ENCODE results near the gene DRGX. TPM values are rescaled to one million over a fixed set of nuclear protein-coding genes. Genes with fewer than 3 reads are reported as not detected.

Gene DRGX
- total RNA-seq, 2 donors from 2014 or later = not detected

- H3K4me1 ChIP-seq (ENCODE audit: control insufficient read depth in 1 of 2, low read depth in 2 of 2) = no peaks in the 10 kb centered on the region
- H3K27ac ChIP-seq = no peak overlapping the region
- TF ChIP-seq, protein P1, sequence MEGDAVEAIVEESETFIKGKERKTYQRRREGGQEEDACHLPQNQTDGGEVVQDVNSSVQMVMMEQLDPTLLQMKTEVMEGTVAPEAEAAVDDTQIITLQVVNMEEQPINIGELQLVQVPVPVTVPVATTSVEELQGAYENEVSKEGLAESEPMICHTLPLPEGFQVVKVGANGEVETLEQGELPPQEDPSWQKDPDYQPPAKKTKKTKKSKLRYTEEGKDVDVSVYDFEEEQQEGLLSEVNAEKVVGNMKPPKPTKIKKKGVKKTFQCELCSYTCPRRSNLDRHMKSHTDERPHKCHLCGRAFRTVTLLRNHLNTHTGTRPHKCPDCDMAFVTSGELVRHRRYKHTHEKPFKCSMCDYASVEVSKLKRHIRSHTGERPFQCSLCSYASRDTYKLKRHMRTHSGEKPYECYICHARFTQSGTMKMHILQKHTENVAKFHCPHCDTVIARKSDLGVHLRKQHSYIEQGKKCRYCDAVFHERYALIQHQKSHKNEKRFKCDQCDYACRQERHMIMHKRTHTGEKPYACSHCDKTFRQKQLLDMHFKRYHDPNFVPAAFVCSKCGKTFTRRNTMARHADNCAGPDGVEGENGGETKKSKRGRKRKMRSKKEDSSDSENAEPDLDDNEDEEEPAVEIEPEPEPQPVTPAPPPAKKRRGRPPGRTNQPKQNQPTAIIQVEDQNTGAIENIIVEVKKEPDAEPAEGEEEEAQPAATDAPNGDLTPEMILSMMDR (IDR thresholded peaks at IDR 0.05) = no peak
- no peak for ATAC-seq (ENCODE audit: insufficient number of reproducible peaks, low FRiP score, low read depth)
- no peaks in the 10 kb centered on the region for H3K9me3 ChIP-seq
- DNase-seq (ENCODE audit: low spot score) = no peak
- H3K36me3 ChIP-seq = no peaks in the 10 kb centered on the region
- H3K27me3 ChIP-seq (replicated peaks; ENCODE audit: insufficient read depth) = no peaks in the 10 kb centered on the region
- no peak overlapping the region for H3K4me3 ChIP-seq
These were observed 22.4 kb upstream of the DRGX start for GRCh38 chr10:49418328-49418727.

DNA sequence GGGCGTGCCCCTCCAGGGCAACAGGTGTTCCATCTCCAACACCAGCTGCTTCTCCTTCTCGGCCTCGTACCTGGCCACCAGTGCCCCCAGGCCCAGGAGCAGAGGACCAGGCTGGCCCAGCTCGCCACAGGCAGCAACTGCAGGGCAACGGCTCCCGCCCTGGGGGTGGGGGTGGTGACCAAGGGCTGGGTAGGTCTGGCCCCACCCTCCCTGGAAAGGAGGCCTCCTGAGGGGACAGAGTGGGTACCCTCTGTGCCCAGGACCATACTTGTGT is 22.1 kb upstream of the DRGX start:
- TF ChIP-seq, protein P1 (IDR thresholded peaks at IDR 0.05) = no peak
- Histone ChIP-seq H3K4me1 (ENCODE audit: control insufficient read depth in 1 of 2, low read depth in 2 of 2) (no peaks in the 10 kb centered on the region), H3K9me3 (no peaks in the 10 kb centered on the region), H3K27ac (no peak overlapping the region), H3K27me3 (replicated peaks; ENCODE audit: insufficient read depth) (no peaks in the 10 kb centered on the region), H3K4me3 (no peak overlapping the region), H3K36me3 (no peaks in the 10 kb centered on the region)
- no peak for ATAC-seq (ENCODE audit: insufficient number of reproducible peaks, low FRiP score, low read depth)
- no peak for DNase-seq (ENCODE audit: low spot score)

- no peaks in the 10 kb centered on the region for H3K27me3 ChIP-seq (replicated peaks; ENCODE audit: insufficient read depth)
- H3K36me3 ChIP-seq = no peaks in the 10 kb centered on the region
- no peak for DNase-seq (ENCODE audit: low spot score)
- H3K4me3 ChIP-seq = no peak overlapping the region
- no peak overlapping the region for H3K27ac ChIP-seq
- ATAC-seq (ENCODE audit: insufficient number of reproducible peaks, low FRiP score, low read depth) = no peak
- no peaks in the 10 kb centered on the region for H3K9me3 ChIP-seq
- H3K4me1 ChIP-seq (ENCODE audit: control insufficient read depth in 1 of 2, low read depth in 2 of 2) = no peaks in the 10 kb centered on the region
- TF ChIP-seq, protein P1 (IDR thresholded peaks at IDR 0.05) = no peak
These were observed 21.6 kb upstream of the DRGX start for GRCh38 chr10:49417311-49418052.

DNA sequence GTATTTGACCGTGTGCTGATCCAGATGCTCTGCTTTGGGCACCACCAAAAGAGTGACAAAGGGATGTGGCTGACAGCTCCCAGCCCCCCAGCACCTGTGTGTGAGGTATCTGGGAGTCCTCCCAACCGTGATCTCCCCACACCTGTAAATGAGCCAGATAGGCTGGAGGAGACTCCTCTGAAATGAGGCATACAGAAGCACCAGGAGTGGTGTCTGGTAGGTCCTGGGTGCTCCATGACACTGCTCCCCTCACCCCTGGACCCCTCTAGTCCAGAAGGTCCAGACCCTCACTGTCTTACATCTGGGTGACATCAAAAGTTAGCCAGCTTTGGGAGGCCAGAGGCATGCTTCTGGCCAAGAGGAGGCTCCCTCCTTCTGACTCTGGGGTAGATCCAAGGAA is 20.0 kb upstream of the DRGX start:
- H3K9me3 ChIP-seq = no peaks in the 10 kb centered on the region
- no peaks in the 10 kb centered on the region for H3K36me3 ChIP-seq
- ATAC-seq (ENCODE audit: insufficient number of reproducible peaks, low FRiP score, low read depth) (no peak), DNase-seq (ENCODE audit: low spot score) (no peak)
- TF ChIP-seq, protein P1 (IDR thresholded peaks at IDR 0.05) = no peak
- no peak overlapping the region for H3K4me3 ChIP-seq
- H3K4me1 ChIP-seq (ENCODE audit: control insufficient read depth in 1 of 2, low read depth in 2 of 2) = no peaks in the 10 kb centered on the region
- no peaks in the 10 kb centered on the region for H3K27me3 ChIP-seq (replicated peaks; ENCODE audit: insufficient read depth)
- H3K27ac ChIP-seq = no peak overlapping the region

DNA sequence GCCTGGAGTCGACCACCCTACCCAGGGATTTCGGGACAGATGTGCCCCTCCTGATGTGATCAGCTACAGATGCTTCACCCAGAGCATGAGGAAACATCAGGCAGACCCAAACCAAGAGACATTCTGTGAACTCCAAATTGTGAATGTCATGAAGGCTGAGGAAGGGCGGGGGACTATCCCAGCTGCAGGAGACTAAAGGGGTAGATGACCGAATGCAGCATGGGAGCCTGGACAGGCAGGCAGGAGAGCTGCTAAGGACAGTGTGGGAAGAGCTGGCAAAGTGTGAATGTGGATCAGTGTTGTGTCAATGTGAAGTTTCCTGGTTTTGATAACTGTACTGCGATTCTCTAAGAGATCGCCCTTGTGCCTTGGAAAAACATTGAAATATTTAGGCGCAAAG is 19.2 kb upstream of the DRGX start:
- H3K9me3 ChIP-seq = no peaks in the 10 kb centered on the region
- no peaks in the 10 kb centered on the region for H3K27me3 ChIP-seq (replicated peaks; ENCODE audit: insufficient read depth)
- no peaks in the 10 kb centered on the region for H3K36me3 ChIP-seq
- no peak for DNase-seq (ENCODE audit: low spot score)
- H3K4me3 ChIP-seq = no peak overlapping the region
- TF ChIP-seq, protein P1 (IDR thresholded peaks at IDR 0.05) = no peak
- no peak for ATAC-seq (ENCODE audit: insufficient number of reproducible peaks, low FRiP score, low read depth)
- no peak overlapping the region for H3K27ac ChIP-seq
- no peaks in the 10 kb centered on the region for H3K4me1 ChIP-seq (ENCODE audit: control insufficient read depth in 1 of 2, low read depth in 2 of 2)

Measured in thoracic aorta (tissue), 2 donors.